Transverse colon (tissue), 4 donors: ENCODE results near the gene TMED8.

Experiments used
- CTCF ChIP-seq, 5 experiments: fragments of 200-600 bp in 3 of 5; fragments of 450-650 bp in 2 of 5; sonication (generic) in 3 of 5; IDR thresholded peaks; 1 replicate in 2 of 5; 2 replicates in 3 of 5; pipeline ENCODE4 v1.5.1; 2016 to 2017; ENCODE audit warnings: antibody characterized with exemption in 5 of 5, inconsistent platforms in 3 of 5, mild to moderate bottlenecking in 2 of 5, moderate library complexity in 1 of 5
- EP300 ChIP-seq: sonication (generic); formaldehyde crosslinking; IDR thresholded peaks from one replicate; pipeline ENCODE4 v1.6.1; 2017; ENCODE audit warnings: antibody characterized with exemption, low read depth
- POLR2AphosphoS5 ChIP-seq, 3 donors: sonication (generic); formaldehyde crosslinking; IDR thresholded peaks; one replicate each; pipeline ENCODE4 v1.6.1; 2016; ENCODE audit warnings: antibody characterized with exemption in 3 of 3

GRCh38 chr14:77314043-77314442, 62.9 kb downstream of the TMED8 start:
- TF ChIP-seq CTCF (IDR thresholded peaks at IDR 0.05) = no peak
- TF ChIP-seq POLR2AphosphoS5 (IDR thresholded peaks at IDR 0.05) = peak; percentile 36 to 64 (median 60)
- no peak for TF ChIP-seq EP300
